Hematopoietic multipotent progenitor cell treated with erythropoietin and hydrocortisone succinate and interleukin-3 and kit ligand, for 17 days (in vitro differentiated cells): Measurements from ENCODE around the gene STEAP1B.
"Not testable (repeated sequence)": the region's sequence is repeated elsewhere in the genome, so short reads cannot be mapped to it uniquely, and the experiment has no call there.

Experiments used
- DNase-seq: peaks from one replicate; pipeline ENCODE4 v3.0.0-alpha.2; 2015; ENCODE audit warnings: low spot score

The STEAP1B gene

DNA sequence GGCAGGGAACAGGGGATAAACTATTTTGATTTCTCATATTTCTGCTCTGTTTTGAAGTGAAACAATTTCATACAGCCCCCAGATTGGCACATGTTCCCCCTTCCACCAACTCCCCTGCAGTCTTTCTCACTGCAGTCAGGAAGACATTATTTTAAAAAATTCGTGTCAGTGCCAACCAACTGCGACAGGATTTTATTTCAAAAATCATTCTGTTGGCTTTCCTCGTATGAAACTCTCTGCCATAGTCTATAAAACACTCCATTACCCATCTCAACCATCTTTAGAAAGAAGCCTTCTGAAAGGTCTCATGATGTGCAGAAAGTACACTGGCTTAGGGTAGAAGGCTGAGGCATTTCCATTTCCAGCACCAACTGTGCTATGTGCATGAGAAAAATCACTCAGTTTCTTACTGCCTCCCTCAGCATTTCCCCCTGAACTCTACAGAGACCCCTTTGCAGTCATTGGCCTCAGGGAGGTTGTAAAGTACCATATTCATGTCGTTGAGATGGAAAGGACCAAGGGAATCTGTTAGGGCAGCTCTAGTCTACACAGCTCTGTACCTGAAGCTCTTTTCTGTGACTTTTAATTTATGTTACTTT lies 46.9 kb downstream of the STEAP1B start:
- no peak for DNase-seq

DNA sequence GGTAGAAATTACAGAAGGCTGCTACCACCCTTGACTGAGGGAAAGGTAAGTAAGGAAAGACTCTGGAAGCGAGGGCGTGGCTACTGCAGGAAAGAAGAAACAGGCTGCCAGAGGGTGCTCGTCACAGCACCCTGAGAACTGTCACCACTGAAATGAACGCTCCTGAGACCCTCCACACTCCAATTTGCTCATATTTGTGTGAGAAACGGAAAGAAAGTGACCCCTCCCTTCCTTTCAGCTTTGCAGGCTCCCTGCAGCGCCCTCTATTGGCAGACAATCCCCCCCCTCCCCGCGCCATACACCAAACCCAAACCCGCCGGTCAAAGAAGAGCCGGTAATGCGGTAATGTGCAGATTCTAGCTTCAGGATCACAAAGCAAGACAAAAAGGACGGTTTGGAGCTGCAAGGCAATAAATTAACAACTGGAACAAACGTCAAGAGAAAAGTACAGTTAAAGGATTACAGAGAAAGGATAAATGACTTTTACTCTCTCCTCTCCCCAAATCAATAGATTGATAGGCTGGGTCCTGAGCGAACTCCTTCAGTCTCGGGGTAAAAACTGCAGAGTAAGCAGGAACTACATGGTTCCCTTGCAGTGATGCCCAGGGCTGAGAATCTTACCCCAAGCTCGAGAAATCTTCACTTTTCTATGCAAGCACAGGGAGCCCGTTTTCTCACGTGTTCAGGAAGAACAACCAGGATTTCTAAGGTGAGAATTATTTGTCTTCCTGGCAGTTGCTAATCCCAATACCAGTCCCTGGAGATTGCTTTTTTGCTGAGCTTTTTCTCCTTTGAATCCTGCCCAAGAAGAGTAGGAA lies 47.6 kb downstream of the STEAP1B start:
- no peak for DNase-seq

DNA sequence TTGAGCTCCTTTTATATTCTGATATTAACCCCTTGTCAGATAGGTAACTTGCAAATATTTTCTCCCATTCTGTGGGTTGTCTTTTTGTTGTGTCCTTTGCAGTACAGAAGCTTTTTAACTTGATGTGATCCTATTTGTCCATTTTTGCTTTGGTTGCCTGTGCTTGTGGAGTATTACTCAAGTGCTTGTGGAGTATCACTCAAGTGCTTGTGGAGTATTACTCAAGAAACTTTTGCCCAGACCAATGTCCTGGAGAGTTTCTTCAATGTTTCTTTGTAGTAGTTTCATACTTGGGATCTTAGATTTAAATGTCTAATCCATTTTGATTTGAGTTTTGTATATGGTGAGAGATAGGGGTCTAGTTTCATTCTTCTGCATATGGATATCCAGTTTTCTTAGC lies 50.0 kb downstream of the STEAP1B start:
- DNase-seq: not testable (repeated sequence)

GRCh38 chr7:22447762-22448161 lies 52.2 kb downstream of the STEAP1B start:
- no peak for DNase-seq

GRCh38 chr7:22447008-22447407 lies 53.0 kb downstream of the STEAP1B start:
- no peak for DNase-seq

DNA sequence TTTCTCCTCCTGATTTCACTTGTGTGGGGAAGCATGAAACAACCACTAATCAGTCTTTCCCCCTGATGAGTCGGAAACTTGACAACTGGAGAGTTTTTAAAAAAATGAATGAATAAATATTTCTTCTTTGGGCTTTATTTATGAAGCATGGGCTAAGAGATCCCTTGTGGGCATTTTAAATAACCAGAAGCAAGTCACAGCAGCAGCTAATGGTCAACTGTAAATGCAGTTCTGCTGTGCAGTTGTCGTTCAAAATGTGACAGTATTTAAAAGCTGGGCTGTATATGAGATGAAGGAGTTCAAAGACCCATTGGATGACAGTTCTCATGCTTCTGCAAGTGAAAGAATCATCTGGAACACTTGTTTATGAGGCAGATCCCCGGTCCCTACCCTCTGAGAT lies 54.1 kb downstream of the STEAP1B start:
- DNase-seq: no peak

DNA sequence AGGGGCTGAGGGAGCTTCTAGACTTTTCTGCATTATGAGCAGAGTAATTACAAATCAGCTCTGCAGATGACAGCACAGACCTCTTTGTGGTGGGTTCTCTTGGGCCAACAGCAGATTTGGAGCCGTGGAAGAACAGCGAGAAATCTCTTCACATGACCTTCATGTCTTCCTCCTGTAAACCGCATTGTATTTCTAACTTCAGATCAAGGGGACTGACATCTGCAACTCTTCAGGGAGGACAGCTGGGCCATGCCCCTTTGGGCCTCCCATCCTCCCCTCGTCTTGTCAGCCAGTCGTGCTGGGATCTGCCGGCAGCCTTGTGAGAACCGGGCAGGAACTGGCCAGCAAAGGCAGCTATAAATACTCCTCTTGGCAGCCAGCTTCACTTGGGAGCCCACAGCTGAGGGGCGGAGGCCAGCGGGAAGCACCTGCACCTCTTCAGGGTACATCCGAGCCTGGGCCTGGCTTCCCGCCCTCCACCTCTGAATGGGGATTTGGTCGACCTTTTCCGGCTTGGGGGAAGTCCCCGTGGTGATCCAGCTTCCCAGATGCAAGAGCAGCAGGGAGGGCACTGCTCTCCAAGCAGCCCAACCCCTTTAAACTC lies 54.7 kb downstream of the STEAP1B start:
- DNase-seq: no peak

DNA sequence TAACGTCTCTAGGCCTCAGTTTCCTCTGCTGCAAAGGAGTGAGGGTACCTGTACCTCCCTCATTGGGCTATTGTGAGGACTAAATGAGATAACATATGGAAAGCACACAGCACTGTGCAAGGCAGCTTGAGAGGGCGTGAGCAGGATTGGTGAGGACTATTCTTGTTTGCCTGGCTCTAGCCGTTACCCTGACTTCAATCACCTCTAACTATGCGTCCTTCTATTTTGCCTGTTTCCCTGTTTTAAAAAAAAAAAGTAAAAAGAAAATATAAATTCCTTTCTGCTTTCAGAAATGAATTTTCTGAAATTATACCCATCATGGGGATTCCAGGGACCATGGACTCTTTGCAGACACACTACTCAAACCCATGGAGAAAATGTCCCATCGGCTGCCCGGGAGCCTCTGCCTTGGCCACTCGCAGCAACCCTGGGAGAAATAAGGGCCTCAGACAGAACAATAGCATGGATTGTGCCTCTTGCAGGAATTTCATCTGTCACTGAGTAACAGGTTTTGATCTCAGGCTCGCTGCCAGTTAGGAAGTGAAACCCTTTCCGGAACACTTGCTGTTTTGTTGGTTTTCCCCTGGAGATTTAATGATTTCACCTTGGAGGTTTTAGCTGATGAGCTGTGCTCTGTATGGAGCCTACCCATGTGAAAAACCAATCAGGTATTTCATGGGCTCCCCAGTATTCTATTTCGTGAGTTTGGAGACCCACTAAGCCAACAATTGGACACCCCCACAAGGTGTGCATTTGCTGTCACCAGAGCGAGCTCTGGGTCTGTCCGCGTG lies 55.6 kb downstream of the STEAP1B start:
- DNase-seq: no peak

- DNase-seq: no peak
Observed at GRCh38 chr7:22443370-22444180, 56.4 kb downstream of the STEAP1B start.

DNA sequence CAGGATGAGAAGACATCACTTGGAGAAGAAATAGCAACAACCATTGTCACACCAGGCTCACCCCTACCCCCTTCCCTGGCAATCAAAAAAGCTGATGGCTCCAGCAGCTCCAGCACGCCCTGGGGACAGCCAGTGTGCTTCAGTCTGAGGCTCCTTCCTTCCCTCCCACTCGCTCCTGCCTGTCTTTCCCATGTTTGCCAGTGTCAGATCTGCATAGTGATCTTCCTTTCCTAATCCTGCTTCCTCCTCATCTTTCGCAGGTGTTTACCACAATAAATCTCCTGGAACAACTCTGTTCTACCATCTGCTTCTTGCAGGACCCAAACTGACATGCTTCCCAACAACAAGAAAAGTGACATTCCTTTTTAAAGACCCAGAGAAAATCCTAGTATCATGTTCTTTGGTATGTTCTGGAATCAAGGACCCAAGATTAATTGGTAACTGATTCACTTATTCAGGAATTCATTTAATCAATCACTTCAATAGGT lies 57.1 kb downstream of the STEAP1B start:
- DNase-seq: no peak

- DNase-seq: no peak
Observed at GRCh38 chr7:22442187-22442881, 57.7 kb downstream of the STEAP1B start.

DNA sequence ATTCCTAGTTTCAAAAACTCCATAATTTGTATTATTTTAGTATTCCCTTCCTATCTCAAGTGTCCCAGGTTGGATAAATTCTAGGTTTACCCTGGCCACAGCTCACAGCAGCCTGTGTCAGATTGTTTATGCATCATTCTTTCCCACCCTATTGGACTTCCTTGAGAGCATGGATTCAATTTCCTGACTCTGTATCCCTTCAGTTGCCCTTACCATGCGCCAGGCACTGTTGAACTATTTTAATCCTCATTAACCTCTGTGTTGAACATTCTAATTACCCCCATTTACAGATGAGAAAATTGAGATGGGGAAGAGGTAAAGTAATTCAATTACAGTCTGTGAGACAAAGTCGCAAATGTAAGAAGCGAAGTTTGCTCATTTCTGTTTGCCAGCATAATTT lies 58.8 kb downstream of the STEAP1B start:
- no peak for DNase-seq

DNA sequence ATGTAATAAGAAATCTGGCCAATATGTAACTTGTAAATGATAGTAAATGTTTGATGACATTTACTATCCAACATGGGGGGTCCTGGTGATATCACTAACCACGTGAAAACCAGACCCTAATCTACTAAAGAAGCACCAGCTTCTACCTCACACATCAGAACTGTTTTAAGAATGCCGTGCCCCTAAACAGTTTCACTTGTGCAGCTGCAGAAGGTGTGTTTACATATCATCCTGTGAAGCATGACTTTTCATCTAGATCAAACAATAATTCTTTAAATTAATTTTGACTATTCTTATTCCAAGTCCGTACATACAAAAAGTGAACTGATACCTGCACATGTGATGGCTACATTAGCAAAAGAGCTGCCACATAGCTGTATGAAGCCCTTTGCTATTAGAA lies 61.0 kb downstream of the STEAP1B start:
- DNase-seq: no peak

DNA sequence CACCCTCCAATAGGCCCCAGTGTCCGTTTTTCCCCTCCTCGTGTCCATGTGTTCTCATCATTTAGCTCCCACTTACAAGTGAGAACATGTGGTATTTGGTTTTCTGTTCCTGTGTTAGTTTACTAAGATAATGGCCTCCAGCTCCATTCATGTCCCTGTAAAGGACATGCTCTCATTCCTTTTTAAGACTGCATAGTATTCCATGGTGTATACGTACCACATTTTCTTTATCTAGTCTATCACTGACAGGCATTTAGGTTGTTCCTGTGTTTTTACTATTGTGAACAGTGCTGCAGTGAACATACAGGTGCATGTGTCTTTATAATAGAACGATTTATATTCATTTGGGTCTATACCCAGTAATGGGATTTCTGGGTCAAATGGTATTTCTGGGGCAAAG lies 63.4 kb downstream of the STEAP1B start:
- not testable (repeated sequence) for DNase-seq

DNA sequence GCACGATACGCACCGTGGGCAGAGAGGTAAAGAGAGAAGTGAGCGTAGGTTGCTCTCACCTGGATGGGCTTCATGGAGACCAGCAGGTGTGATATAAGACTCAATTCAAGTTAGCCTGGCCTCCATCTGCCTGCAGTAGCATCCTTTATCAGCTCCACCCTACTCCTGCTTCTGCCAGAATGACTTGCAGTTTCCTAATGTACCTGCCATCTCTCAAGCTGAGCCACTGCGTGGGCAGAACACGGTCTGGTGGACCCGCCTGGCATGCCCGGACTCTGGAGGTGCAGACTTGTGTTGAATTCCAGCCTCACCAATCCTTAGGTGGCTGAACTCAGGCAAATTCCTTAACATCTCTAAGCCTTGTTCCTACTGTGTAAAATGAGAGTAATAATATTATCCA lies 64.3 kb downstream of the STEAP1B start:
- DNase-seq: no peak

- no peak for DNase-seq
Observed at GRCh38 chr7:22435105-22435504, 64.9 kb downstream of the STEAP1B start.

DNA sequence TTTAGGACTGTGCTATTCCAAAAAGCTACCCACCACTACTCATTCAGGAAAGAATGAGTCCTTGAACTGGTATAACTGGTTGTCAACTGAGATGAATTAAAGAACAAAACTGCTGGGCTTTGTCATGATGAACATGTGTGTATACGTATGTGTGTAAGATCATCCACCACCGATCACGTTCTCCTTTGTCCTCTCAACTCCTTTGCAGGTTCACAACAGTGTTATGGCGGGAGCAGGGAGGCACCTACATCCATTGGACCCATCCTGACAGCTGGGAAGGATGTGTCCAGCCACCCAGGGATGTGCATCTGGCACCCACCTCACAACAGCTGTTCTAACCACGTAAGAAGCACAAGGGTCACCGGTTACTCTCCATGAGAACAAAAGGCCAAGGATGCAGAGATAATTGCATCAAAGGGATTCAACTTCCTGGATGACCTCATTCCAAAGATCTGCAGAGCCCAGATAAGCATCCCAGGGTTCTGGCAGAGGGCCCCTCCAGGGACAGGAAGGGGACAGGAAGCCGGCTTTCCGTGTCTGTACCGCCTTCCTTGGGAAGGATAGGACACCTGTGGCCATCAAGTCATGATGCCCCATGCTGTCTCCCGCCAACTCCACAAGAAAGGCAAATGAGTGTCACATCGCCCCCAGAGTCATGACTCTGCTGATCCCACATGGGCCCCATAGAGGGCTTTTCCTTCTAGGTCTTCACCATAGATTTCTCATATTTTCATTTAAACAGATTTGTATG lies 66.1 kb downstream of the STEAP1B start:
- no peak for DNase-seq

DNA sequence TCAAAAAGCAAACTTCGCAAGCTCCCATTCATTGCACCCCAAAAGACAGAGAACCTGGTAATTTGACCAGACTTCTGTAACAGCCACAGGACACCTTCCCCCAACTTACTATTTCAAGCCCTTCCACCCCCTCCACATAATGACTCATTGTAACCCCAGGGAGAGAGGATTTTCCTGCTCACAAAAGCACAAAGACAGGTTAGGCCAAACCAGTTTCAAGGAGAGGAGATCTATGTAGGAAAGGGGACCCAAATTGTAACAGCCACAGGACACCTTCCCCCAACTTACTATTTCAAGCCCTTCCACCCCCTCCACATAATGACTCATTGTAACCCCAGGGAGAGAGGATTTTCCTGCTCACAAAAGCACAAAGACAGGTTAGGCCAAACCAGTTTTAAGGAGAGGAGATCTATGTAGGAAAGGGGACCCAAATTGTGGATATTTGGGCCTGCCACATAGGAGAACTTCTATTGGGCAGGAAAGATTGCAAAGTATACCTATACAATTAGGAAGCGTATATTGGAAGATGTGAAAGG lies 66.8 kb downstream of the STEAP1B start:
- not testable (repeated sequence) for DNase-seq

DNA sequence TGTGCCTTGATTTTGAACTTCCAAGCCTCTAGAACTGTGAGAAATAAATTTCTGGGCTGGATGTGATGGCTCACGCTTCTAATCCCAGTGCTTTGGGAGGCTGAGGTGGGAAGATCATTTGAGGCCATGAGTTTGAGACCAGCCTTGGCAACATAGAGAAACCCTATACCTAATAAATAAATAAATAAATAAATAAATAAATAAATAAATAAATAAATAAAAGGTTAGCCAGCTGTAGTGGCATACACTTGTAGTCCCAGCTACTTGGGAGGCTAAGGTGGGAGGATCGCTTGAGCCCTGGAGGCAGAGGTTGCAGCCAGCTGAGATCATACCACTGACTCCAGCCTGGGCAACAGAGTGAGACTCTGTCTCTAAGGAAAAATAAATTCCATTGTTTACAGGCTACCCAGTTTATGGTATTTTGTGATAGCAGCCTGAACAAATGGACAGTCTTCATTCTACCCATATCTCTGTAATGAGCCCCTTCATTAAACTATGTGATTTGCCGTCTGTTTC lies 67.7 kb downstream of the STEAP1B start:
- no peak for DNase-seq

DNA sequence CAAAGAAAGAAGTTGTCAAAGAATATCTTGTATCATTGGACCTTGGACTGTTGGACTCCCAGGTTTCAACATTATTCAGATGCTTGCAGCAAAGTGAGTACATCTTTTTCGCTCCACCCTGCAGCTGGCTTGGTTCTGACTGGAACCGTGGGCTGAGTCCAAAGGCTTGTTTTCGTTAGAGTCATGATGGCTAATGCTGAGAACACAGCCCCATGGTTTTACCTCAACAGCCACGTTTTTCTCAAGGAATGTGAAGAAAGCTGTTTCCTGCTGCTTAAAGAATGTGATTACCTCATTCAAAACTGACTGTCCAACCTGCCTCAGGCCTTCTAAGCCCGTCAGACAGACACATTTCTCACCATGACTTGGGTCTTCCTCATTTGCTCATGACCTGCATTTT lies 69.5 kb downstream of the STEAP1B start:
- no peak for DNase-seq
